HepG2 (cell line): ENCODE results near the gene CA9. TPM values are rescaled to one million over a fixed set of nuclear protein-coding genes. Genes with fewer than 3 reads are reported as not detected.

Source experiments
- CBX5 ChIP-seq: sonication (generic); formaldehyde crosslinking; IDR thresholded peaks from 2 replicates; pipeline ENCODE4 v1.4.0; 2020; ENCODE audit warnings: missing genetic modification reagents, borderline replicate concordance
- ERF ChIP-seq: IDR thresholded peaks from 2 replicates; pipeline ENCODE4 v1.6.1; 2018; ENCODE audit warnings: missing biosample characterization, missing genetic modification reagents
- HOXA9 ChIP-seq: sonication (generic); formaldehyde crosslinking; IDR thresholded peaks from 2 replicates; pipeline ENCODE4 v1.8.1; 2022; ENCODE audit warnings: missing genetic modification reagents, mild to moderate bottlenecking, moderate library complexity, borderline replicate concordance
- SNAPC4 ChIP-seq: sonication (generic); formaldehyde crosslinking; IDR thresholded peaks from 2 replicates; pipeline ENCODE4 v1.4.0; 2020; ENCODE audit warnings: mild to moderate bottlenecking, missing genetic modification reagents
- ZNF317 ChIP-seq: sonication (generic); formaldehyde crosslinking; IDR thresholded peaks from 2 replicates; pipeline ENCODE4 v1.5.0; 2020; ENCODE audit warnings: mild to moderate bottlenecking, missing genetic modification reagents
- ZNF546 ChIP-seq: sonication (generic); formaldehyde crosslinking; conservative IDR thresholded peaks from 2 replicates; pipeline ENCODE4 v1.8.1; 2023; ENCODE audit warnings: mild to moderate bottlenecking, missing genetic modification reagents
- ZNF790 ChIP-seq: sonication (generic); formaldehyde crosslinking; IDR thresholded peaks from 2 replicates; pipeline ENCODE4 v1.8.0; 2022; ENCODE audit warnings: missing genetic modification reagents, mild to moderate bottlenecking, borderline replicate concordance
- polyA plus RNA-seq, 8 experiments: library from polyadenylated mRNA; depleted of rRNA in 3 of 8; stranded (reverse) in 7 of 8; unstranded in 1 of 8; fragments of >200 nt; fragmentation: Illumina TruSeq in 4 of 8; extraction: Trizol in 4 of 8; gene quantifications; 2 replicates each; pipeline versions ENCODE4 v1.2.1 to v1.2.3, GENCODE V29; 2011 to 2016; ENCODE audit warnings: low read depth in 4 of 8, missing spikeins in 1 of 8, mixed read lengths in 1 of 8; ENCODE audit not compliant: insufficient read depth in 1 of 8
- total RNA-seq, 5 experiments: library from RNA; depleted of rRNA; stranded (reverse); fragments of >200 nt; fragmentation: Illumina TruSeq; extraction: Trizol; gene quantifications; 2 replicates each; pipeline ENCODE4 v1.2.3, GENCODE V29; 2016; ENCODE audit warnings: low read depth in 1 of 5
- TF ChIP-seq, protein P1 (sequence below): sonication (generic); formaldehyde crosslinking; IDR thresholded peaks from 2 replicates; pipeline ENCODE4; 2020; ENCODE audit warnings: missing genetic modification reagents, mild to moderate bottlenecking, borderline replicate concordance
- TF ChIP-seq, protein P2 (sequence below): sonication (generic); formaldehyde crosslinking; IDR thresholded peaks from 2 replicates; pipeline ENCODE4 v1.8.0; 2022; ENCODE audit warnings: missing genetic modification reagents, mild to moderate bottlenecking, moderate library complexity, borderline replicate concordance
- TF ChIP-seq, protein P3 (sequence below): sonication (generic); formaldehyde crosslinking; IDR thresholded peaks from 2 replicates; pipeline ENCODE4 v1.5.1; 2020; ENCODE audit warnings: mild to moderate bottlenecking, missing genetic modification reagents, borderline replicate concordance

The CA9 gene
- total and polyA plus RNA-seq, 2 of the 13 experiments (the other 11 are each of a cell fraction or from before 2014, with no cell fraction given): 0.13 to 152 TPM

GRCh38 chr9:35669331-35670145 lies 4.2 kb upstream of the CA9 start (continued):
- TF ChIP-seq, protein P1, sequence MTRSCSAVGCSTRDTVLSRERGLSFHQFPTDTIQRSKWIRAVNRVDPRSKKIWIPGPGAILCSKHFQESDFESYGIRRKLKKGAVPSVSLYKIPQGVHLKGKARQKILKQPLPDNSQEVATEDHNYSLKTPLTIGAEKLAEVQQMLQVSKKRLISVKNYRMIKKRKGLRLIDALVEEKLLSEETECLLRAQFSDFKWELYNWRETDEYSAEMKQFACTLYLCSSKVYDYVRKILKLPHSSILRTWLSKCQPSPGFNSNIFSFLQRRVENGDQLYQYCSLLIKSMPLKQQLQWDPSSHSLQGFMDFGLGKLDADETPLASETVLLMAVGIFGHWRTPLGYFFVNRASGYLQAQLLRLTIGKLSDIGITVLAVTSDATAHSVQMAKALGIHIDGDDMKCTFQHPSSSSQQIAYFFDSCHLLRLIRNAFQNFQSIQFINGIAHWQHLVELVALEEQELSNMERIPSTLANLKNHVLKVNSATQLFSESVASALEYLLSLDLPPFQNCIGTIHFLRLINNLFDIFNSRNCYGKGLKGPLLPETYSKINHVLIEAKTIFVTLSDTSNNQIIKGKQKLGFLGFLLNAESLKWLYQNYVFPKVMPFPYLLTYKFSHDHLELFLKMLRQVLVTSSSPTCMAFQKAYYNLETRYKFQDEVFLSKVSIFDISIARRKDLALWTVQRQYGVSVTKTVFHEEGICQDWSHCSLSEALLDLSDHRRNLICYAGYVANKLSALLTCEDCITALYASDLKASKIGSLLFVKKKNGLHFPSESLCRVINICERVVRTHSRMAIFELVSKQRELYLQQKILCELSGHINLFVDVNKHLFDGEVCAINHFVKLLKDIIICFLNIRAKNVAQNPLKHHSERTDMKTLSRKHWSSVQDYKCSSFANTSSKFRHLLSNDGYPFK: no peak
- 0 out of 2 replicates have a peak, but pooled peaks have one; percentile 20 for TF ChIP-seq ZNF317 (CRISPR knock-in tag)
- TF ChIP-seq CBX5: peak; percentile 65; the same call in 1 of the 2 replicates
- TF ChIP-seq, protein P2, sequence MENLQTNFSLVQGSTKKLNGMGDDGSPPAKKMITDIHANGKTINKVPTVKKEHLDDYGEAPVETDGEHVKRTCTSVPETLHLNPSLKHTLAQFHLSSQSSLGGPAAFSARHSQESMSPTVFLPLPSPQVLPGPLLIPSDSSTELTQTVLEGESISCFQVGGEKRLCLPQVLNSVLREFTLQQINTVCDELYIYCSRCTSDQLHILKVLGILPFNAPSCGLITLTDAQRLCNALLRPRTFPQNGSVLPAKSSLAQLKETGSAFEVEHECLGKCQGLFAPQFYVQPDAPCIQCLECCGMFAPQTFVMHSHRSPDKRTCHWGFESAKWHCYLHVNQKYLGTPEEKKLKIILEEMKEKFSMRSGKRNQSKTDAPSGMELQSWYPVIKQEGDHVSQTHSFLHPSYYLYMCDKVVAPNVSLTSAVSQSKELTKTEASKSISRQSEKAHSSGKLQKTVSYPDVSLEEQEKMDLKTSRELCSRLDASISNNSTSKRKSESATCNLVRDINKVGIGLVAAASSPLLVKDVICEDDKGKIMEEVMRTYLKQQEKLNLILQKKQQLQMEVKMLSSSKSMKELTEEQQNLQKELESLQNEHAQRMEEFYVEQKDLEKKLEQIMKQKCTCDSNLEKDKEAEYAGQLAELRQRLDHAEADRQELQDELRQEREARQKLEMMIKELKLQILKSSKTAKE (CRISPR knock-in tag): peak; percentile 53; the same call in 1 of the 2 replicates
- TF ChIP-seq SNAPC4 (CRISPR knock-in tag): 0 out of 2 replicates have a peak, but pooled peaks have one; percentile 46
- peak; percentile 43 for TF ChIP-seq ERF (CRISPR knock-in tag)
- TF ChIP-seq, protein P3, sequence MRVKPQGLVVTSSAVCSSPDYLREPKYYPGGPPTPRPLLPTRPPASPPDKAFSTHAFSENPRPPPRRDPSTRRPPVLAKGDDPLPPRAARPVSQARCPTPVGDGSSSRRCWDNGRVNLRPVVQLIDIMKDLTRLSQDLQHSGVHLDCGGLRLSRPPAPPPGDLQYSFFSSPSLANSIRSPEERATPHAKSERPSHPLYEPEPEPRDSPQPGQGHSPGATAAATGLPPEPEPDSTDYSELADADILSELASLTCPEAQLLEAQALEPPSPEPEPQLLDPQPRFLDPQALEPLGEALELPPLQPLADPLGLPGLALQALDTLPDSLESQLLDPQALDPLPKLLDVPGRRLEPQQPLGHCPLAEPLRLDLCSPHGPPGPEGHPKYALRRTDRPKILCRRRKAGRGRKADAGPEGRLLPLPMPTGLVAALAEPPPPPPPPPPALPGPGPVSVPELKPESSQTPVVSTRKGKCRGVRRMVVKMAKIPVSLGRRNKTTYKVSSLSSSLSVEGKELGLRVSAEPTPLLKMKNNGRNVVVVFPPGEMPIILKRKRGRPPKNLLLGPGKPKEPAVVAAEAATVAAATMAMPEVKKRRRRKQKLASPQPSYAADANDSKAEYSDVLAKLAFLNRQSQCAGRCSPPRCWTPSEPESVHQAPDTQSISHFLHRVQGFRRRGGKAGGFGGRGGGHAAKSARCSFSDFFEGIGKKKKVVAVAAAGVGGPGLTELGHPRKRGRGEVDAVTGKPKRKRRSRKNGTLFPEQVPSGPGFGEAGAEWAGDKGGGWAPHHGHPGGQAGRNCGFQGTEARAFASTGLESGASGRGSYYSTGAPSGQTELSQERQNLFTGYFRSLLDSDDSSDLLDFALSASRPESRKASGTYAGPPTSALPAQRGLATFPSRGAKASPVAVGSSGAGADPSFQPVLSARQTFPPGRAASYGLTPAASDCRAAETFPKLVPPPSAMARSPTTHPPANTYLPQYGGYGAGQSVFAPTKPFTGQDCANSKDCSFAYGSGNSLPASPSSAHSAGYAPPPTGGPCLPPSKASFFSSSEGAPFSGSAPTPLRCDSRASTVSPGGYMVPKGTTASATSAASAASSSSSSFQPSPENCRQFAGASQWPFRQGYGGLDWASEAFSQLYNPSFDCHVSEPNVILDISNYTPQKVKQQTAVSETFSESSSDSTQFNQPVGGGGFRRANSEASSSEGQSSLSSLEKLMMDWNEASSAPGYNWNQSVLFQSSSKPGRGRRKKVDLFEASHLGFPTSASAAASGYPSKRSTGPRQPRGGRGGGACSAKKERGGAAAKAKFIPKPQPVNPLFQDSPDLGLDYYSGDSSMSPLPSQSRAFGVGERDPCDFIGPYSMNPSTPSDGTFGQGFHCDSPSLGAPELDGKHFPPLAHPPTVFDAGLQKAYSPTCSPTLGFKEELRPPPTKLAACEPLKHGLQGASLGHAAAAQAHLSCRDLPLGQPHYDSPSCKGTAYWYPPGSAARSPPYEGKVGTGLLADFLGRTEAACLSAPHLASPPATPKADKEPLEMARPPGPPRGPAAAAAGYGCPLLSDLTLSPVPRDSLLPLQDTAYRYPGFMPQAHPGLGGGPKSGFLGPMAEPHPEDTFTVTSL (CRISPR knock-in tag): peak; percentile 73; the same call in 1 of the 2 replicates
- no peak for TF ChIP-seq ZNF546 (CRISPR knock-in tag)
- TF ChIP-seq ZNF790 (CRISPR knock-in tag): no peak
- TF ChIP-seq HOXA9 (CRISPR knock-in tag): 0 out of 2 replicates have a peak, but pooled peaks have one; percentile 34
